ENCODE data around the gene BCL2.
"Not testable (repeated sequence)": the region's sequence is repeated elsewhere in the genome, so short reads cannot be mapped to it uniquely, and the experiment has no call there.

The BCL2 gene

DNA sequence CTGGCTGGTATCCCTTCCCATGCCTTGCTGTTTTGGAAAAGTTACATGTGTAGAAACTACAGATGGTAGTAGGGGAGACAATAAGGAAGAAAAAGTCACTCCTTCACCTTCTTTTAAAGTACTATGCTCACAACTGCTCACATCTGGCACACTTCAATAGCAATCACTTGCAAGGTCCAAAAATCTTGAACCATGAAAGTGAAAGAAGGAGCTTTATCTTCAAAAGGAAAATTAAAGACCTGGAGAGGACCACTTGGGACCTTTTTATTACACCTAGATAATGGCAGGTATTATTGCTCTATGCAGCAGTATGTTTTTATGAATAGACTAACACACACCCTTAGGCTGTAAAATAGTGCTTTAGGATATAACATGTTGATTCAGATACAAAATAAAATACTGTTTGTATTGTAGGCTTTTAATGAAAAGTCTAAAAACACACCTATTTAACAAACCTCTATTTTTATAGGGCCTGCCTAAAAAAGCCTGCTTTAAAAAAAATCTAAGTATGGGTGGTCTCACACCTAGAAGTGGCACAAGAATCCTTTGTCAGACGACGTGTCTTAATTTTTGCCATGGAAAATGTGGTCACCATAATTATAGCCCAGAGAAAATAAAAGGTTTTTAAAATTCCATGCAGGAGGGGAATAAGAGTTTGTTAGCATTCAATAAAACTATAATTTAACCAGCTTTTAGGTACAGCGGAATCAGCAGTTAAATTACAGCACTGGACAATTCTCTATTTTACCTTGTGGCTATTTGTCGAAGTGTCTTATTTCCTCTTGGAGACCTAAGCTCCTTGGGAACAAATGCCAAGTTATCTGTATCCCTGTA is 124.0 kb downstream of the BCL2 start:
- TF ChIP-seq, protein P1, sequence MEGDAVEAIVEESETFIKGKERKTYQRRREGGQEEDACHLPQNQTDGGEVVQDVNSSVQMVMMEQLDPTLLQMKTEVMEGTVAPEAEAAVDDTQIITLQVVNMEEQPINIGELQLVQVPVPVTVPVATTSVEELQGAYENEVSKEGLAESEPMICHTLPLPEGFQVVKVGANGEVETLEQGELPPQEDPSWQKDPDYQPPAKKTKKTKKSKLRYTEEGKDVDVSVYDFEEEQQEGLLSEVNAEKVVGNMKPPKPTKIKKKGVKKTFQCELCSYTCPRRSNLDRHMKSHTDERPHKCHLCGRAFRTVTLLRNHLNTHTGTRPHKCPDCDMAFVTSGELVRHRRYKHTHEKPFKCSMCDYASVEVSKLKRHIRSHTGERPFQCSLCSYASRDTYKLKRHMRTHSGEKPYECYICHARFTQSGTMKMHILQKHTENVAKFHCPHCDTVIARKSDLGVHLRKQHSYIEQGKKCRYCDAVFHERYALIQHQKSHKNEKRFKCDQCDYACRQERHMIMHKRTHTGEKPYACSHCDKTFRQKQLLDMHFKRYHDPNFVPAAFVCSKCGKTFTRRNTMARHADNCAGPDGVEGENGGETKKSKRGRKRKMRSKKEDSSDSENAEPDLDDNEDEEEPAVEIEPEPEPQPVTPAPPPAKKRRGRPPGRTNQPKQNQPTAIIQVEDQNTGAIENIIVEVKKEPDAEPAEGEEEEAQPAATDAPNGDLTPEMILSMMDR (IDR thresholded peaks at IDR 0.05; ENCODE audit: low read depth, low read length): no peak
- H3K4me3 ChIP-seq (ENCODE audit: low read depth, low read length): no peak overlapping the region
- H3K27me3 ChIP-seq: no peaks in the 10 kb centered on the region
- no peaks in the 10 kb centered on the region for H3K36me3 ChIP-seq
- DNase-seq: no peak
- no peaks in the 10 kb centered on the region for H3K9me3 ChIP-seq
- H3K4me1 ChIP-seq: no peaks in the 10 kb centered on the region

DNA sequence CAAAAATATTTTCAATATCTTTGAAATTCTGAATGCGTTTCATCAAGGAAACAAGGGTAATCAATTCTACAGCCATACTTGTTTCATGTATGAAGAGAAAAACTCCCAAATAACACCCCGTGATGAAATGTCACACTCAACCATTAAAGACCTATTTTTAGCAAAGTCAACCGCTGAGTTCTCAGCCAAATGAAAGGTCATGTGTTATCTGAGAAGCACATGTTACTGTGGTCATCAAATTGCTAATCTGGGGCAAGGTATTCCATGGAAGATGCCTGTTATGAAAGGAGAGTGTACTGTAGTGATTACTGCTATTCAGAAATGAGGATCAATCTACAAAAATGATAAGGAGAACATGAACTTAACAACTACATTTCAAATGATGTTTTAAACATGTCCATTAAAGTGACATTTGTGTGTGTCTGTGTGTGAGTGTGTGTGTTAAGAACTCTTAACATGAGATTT is 126.7 kb downstream of the BCL2 start:
- no peak for DNase-seq
- TF ChIP-seq, protein P1 (IDR thresholded peaks at IDR 0.05; ENCODE audit: low read depth, low read length): no peak
- no peak overlapping the region for H3K4me3 ChIP-seq (ENCODE audit: low read depth, low read length)
- H3K9me3 ChIP-seq: no peaks in the 10 kb centered on the region
- no peaks in the 10 kb centered on the region for H3K4me1 ChIP-seq
- no peaks in the 10 kb centered on the region for H3K36me3 ChIP-seq
- no peaks in the 10 kb centered on the region for H3K27me3 ChIP-seq

DNA sequence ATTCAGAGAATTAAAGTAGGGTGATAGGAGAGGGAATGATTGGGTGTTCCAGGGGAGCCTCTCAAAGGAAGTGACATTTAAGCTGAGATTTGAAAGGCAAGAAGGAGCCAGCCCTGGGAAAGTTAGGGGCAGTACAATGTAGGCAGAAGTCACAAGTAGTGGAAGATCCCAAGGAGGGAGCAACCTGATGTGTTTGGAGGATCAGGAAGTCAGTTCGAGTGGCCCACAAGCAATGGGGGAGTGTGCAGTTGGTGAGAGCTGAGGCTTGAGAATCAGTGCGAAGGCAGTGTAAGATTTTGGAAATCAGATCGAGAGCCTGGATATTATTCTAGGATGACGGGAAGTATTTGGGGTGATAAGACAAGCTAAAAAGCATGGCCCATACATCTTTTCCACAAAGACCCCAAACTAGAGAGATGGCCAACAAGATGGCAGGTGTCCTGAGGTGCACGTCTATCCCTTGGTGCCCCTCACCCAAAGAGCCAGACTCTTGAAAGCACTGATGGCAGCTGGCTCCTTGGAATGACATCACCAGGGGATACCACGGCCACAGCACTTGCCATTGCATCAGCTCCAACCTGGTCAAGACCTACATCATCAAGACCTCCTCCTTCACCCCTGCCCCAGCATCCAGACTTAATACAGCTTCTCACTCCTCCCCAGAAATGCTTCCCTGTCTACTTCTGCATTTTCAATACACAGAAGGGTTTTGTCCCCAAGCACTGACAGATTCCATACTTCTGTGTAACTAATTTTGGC is 127.3 kb downstream of the BCL2 start:
- H3K4me1 ChIP-seq: no peaks in the 10 kb centered on the region
- TF ChIP-seq, protein P1 (IDR thresholded peaks at IDR 0.05; ENCODE audit: low read depth, low read length): no peak
- H3K36me3 ChIP-seq: no peaks in the 10 kb centered on the region
- no peaks in the 10 kb centered on the region for H3K27me3 ChIP-seq
- no peaks in the 10 kb centered on the region for H3K9me3 ChIP-seq
- no peak overlapping the region for H3K4me3 ChIP-seq (ENCODE audit: low read depth, low read length)
- no peak for DNase-seq

- no peaks in the 10 kb centered on the region for H3K4me1 ChIP-seq
These were observed 128.2 kb downstream of the BCL2 start for GRCh38 chr18:63191413-63191812.

DNA sequence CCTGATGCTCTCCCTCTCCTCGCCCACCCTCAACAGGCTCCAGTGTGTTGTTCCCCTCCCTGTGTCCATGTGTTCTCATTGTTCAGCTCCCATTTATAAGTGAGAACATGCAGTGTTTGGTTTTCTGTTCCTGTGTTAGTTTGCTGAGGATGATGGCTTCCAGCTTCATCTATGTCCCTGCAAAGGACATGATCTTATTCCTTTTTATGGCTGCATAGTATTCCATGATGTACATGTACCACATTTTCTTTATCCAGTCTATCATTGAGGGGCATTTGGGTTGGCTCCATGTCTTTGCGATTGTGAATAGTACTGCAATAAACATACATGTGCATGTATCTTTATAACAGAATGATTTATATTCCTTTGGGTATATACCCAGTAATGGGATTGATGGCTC is 128.7 kb downstream of the BCL2 start:
- not testable (repeated sequence) for H3K36me3 ChIP-seq; H3K4me3 ChIP-seq (ENCODE audit: low read depth, low read length); H3K9me3 ChIP-seq; H3K27me3 ChIP-seq; DNase-seq; H3K4me1 ChIP-seq

More at GRCh38 chr18:63191413-63191812, 128.2 kb downstream of the BCL2 start:
- H3K27me3 ChIP-seq: no peaks in the 10 kb centered on the region
- TF ChIP-seq, protein P1 (IDR thresholded peaks at IDR 0.05; ENCODE audit: low read depth, low read length): no peak
- DNase-seq: no peak
- no peaks in the 10 kb centered on the region for H3K36me3 ChIP-seq
- no peaks in the 10 kb centered on the region for H3K9me3 ChIP-seq
- H3K4me3 ChIP-seq (ENCODE audit: low read depth, low read length): no peak overlapping the region

- no peaks in the 10 kb centered on the region for H3K27me3 ChIP-seq
- no peaks in the 10 kb centered on the region for H3K9me3 ChIP-seq
- no peak overlapping the region for H3K4me3 ChIP-seq (ENCODE audit: low read depth, low read length)
- DNase-seq: no peak
- no peaks in the 10 kb centered on the region for H3K36me3 ChIP-seq
- H3K4me1 ChIP-seq: no peaks in the 10 kb centered on the region
- TF ChIP-seq, protein P1 (IDR thresholded peaks at IDR 0.05; ENCODE audit: low read depth, low read length): no peak
These were observed 129.8 kb downstream of the BCL2 start for GRCh38 chr18:63189817-63190216.

All from BE2C (cell line).